GM12874 (cell line): Measurements from ENCODE around the gene CHPF.

Experiments used
- TF ChIP-seq, protein P1 (sequence below): IDR thresholded peaks from 2 replicates; pipeline ENCODE4 v1.5.1; 2011; ENCODE audit warnings: low read depth, mild to moderate bottlenecking, control low read depth, low read length, moderate library complexity; ENCODE audit not compliant: insufficient read depth

CHPF gene

DNA sequence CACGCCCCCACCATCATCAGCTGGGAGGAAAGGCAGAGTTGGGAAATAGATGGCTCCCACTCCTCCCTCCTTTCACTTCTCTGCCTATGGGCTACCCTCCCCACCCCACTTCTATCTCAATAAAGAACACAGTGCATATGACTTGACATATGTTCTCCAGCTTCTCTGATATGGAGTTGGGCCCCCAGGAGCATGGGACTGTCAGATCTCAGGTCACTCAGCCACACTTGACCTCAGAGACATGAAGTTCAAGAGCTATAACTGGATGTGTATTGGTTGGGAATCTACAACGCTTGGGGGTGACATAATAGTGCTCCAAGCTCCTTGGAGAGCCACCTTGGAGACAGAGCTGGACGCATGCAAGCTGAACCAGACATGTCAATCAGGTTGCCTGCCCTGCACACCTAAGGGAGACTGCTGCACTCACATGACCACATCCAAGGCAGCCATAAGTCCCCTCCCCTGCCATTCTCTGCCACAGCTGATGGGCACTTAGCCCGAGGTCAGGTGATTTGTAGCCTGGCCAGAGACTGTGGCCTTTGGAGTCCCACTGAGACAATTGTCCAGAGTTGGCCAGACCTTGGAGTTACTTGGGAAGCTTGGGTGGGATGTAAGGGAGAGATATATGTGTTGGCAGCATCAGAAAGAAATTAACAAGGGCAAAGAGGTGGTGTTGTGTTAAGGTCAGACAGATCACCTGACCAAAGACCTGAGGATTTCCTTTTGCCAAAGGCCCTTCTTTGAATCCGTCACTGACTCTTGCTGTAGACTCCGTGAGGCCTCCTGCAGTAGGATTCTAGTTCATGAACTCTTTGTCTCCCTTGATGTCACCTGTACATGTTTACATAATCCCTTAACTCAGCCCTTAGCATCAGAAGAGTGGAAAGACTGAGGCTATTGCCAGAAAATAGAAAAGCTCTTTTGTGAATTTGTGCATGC, 32.2 kb upstream of the CHPF start:
- TF ChIP-seq, protein P1, sequence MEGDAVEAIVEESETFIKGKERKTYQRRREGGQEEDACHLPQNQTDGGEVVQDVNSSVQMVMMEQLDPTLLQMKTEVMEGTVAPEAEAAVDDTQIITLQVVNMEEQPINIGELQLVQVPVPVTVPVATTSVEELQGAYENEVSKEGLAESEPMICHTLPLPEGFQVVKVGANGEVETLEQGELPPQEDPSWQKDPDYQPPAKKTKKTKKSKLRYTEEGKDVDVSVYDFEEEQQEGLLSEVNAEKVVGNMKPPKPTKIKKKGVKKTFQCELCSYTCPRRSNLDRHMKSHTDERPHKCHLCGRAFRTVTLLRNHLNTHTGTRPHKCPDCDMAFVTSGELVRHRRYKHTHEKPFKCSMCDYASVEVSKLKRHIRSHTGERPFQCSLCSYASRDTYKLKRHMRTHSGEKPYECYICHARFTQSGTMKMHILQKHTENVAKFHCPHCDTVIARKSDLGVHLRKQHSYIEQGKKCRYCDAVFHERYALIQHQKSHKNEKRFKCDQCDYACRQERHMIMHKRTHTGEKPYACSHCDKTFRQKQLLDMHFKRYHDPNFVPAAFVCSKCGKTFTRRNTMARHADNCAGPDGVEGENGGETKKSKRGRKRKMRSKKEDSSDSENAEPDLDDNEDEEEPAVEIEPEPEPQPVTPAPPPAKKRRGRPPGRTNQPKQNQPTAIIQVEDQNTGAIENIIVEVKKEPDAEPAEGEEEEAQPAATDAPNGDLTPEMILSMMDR, result no peak

GRCh38 chr2:219574484-219575311, 31.1 kb upstream of the CHPF start:
- TF ChIP-seq, protein P1, result no peak

DNA sequence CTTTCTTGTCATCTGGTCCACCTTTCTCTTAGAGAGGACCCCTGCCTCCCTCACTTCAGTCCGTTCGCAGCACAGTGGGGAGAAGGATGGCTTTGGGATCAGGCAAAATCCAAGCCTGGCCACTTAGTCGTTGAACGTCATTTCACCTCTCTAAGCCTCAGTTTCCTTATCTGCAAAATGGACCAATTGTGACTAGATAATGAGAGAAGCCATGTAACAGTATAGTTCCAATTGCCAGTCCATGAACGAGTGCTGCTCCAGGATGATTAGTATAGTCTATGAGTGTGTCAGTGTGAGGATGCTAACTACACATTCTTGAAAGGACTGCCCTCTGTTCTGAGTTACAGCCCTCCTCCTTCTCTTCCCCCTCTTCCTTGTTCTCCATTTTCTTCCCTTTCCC, 29.6 kb upstream of the CHPF start:
- TF ChIP-seq, protein P1, result no peak

- TF ChIP-seq, protein P1, result no peak
Measured at GRCh38 chr2:219572237-219573001, 28.8 kb upstream of the CHPF start, which contains the start of gene INHA. Gene INHA (plus strand): TSS chr2:219572310. CDS start chr2:219572375, 65 bp downstream.

- TF ChIP-seq, protein P1, result no peak
Measured at GRCh38 chr2:219571311-219572236, 28.0 kb upstream of the CHPF start, which contains the start of gene OBSL1. Gene OBSL1 (minus strand): TSS chr2:219571539. CDS start chr2:219571232, 307 bp downstream.

DNA sequence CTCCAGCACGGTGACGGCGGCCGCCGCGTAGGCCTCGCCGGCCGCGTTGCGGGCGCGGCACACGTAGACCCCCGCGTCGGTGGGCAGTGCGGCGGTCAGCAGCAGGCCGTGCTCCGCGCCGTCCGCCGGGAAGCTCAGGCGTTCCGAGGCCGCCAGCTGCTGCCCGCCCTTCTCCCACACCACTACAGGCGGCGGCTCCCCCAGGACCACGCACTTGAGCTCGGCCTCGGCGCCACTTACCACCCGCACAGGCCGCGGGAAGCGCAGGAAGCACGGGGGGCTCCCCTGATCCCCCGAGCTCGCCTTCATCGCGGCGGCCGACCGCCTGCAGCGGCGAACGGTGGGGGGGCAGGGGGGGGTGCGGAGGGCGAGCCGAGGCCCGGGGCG, 27.3 kb upstream of the CHPF start:
- TF ChIP-seq, protein P1, result no peak
